Activated naive CD8-positive, alpha-beta T cell treated with anti-CD3 and anti-CD28 coated beads for 36 hours (primary cell): ENCODE results near the gene ZBTB47. TPM values are rescaled to one million over a fixed set of nuclear protein-coding genes. Genes with fewer than 3 reads are reported as not detected.

Source experiments
- DNase-seq: peaks from one replicate; pipeline ENCODE4 v3.0.0; 2021
- H3K27ac Mint-ChIP-seq: one replicate; pipeline ENCODE4 v1.8.0; 2022; ENCODE audit warnings: mild to moderate bottlenecking, moderate library complexity, mixed read lengths
- H3K27me3 Mint-ChIP-seq: one replicate; pipeline ENCODE4 v1.8.0; 2022; ENCODE audit warnings: mild to moderate bottlenecking, mixed read lengths
- H3K36me3 Mint-ChIP-seq: one replicate; pipeline ENCODE4 v1.8.0; 2021; ENCODE audit warnings: mild to moderate bottlenecking, mixed read lengths
- H3K4me1 Mint-ChIP-seq: one replicate; pipeline ENCODE4 v1.8.0; 2021; ENCODE audit warnings: mixed read lengths
- H3K4me3 Mint-ChIP-seq: one replicate; pipeline ENCODE4 v1.8.0; 2022; ENCODE audit warnings: mild to moderate bottlenecking, moderate library complexity, mixed read lengths
- H3K9me3 Mint-ChIP-seq: one replicate; pipeline ENCODE4 v1.8.0; 2022; ENCODE audit warnings: mixed read lengths
- total RNA-seq, 2 experiments: library from RNA; stranded (reverse); gene quantifications; one replicate each; pipeline ENCODE4 v1.2.3, GENCODE V29; 2021

The ZBTB47 gene
- total RNA-seq, 2 experiments from 2014 or later, result 0.68 to 0.87 TPM

GRCh38 chr3:42667096-42667522 lies 13.6 kb downstream of the ZBTB47 start:
- no peaks in the 10 kb centered on the region for H3K36me3 Mint-ChIP-seq
- no peak overlapping the region for H3K4me3 Mint-ChIP-seq
- no peaks in the 10 kb centered on the region for H3K27me3 Mint-ChIP-seq
- no peaks in the 10 kb centered on the region for H3K9me3 Mint-ChIP-seq
- H3K27ac Mint-ChIP-seq, result peak overlapping the region; percentile 25
- no peaks in the 10 kb centered on the region for H3K4me1 Mint-ChIP-seq
- DNase-seq, result no peak

- no peak overlapping the region for H3K27ac Mint-ChIP-seq
- no peak overlapping the region for H3K4me3 Mint-ChIP-seq
- no peaks in the 10 kb centered on the region for H3K36me3 Mint-ChIP-seq
- DNase-seq, result no peak
- H3K9me3 Mint-ChIP-seq, result no peaks in the 10 kb centered on the region
- H3K27me3 Mint-ChIP-seq, result no peaks in the 10 kb centered on the region
- H3K4me1 Mint-ChIP-seq, result no peaks in the 10 kb centered on the region
Observed at GRCh38 chr3:42667523-42668412, 14.3 kb downstream of the ZBTB47 start.

GRCh38 chr3:42668413-42668760 lies 14.9 kb downstream of the ZBTB47 start:
- no peaks in the 10 kb centered on the region for H3K27me3 Mint-ChIP-seq

GRCh38 chr3:42668793-42669217 lies 15.3 kb downstream of the ZBTB47 start:
- H3K9me3 Mint-ChIP-seq, result no peaks in the 10 kb centered on the region

More at GRCh38 chr3:42668413-42668760, 14.9 kb downstream of the ZBTB47 start:
- no peaks in the 10 kb centered on the region for H3K36me3 Mint-ChIP-seq
- no peaks in the 10 kb centered on the region for H3K9me3 Mint-ChIP-seq
- no peak overlapping the region for H3K27ac Mint-ChIP-seq
- no peak for DNase-seq
- no peak overlapping the region for H3K4me3 Mint-ChIP-seq
- H3K4me1 Mint-ChIP-seq, result no peaks in the 10 kb centered on the region

GRCh38 chr3:42670051-42670576 lies 16.6 kb downstream of the ZBTB47 start:
- Mint-ChIP-seq H3K27ac (no peak overlapping the region), H3K4me1 (no peaks in the 10 kb centered on the region), H3K36me3 (no peaks in the 10 kb centered on the region), H3K27me3 (no peaks in the 10 kb centered on the region), H3K9me3 (no peaks in the 10 kb centered on the region), H3K4me3 (no peak overlapping the region)
- no peak for DNase-seq

More at GRCh38 chr3:42668793-42669217, 15.3 kb downstream of the ZBTB47 start:
- H3K36me3 Mint-ChIP-seq, result no peaks in the 10 kb centered on the region
- no peak for DNase-seq
- no peak overlapping the region for H3K4me3 Mint-ChIP-seq
- H3K4me1 Mint-ChIP-seq, result no peaks in the 10 kb centered on the region
- no peak overlapping the region for H3K27ac Mint-ChIP-seq
- no peaks in the 10 kb centered on the region for H3K27me3 Mint-ChIP-seq

GRCh38 chr3:42670670-42671069 lies 17.2 kb downstream of the ZBTB47 start:
- DNase-seq, result no peak
- Mint-ChIP-seq H3K27me3 (no peaks in the 10 kb centered on the region), H3K4me3 (no peak overlapping the region), H3K36me3 (no peaks in the 10 kb centered on the region), H3K4me1 (no peaks in the 10 kb centered on the region), H3K9me3 (no peaks in the 10 kb centered on the region), H3K27ac (no peak overlapping the region)

GRCh38 chr3:42672515-42672914 lies 19.0 kb downstream of the ZBTB47 start:
- Mint-ChIP-seq H3K36me3 (no peaks in the 10 kb centered on the region), H3K9me3 (peaks cover 9% of the 10 kb centered on the region)

GRCh38 chr3:42673082-42673481 lies 19.6 kb downstream of the ZBTB47 start:
- no peaks in the 10 kb centered on the region for H3K4me1 Mint-ChIP-seq
- no peaks in the 10 kb centered on the region for H3K36me3 Mint-ChIP-seq
- no peaks in the 10 kb centered on the region for H3K27me3 Mint-ChIP-seq

More at GRCh38 chr3:42672515-42672914, 19.0 kb downstream of the ZBTB47 start:
- Mint-ChIP-seq H3K4me3 (no peak overlapping the region), H3K27ac (no peak overlapping the region), H3K27me3 (no peaks in the 10 kb centered on the region), H3K4me1 (no peaks in the 10 kb centered on the region)
- no peak for DNase-seq

GRCh38 chr3:42674146-42674545 lies 20.6 kb downstream of the ZBTB47 start:
- Mint-ChIP-seq H3K9me3 (peaks cover 20% of the 10 kb centered on the region), H3K27ac (no peak overlapping the region), H3K4me3 (no peak overlapping the region), H3K27me3 (no peaks in the 10 kb centered on the region), H3K4me1 (no peaks in the 10 kb centered on the region), H3K36me3 (no peaks in the 10 kb centered on the region)
- DNase-seq, result no peak

More at GRCh38 chr3:42673082-42673481, 19.6 kb downstream of the ZBTB47 start:
- no peak for DNase-seq
- Mint-ChIP-seq H3K9me3 (peaks cover 12% of the 10 kb centered on the region), H3K27ac (no peak overlapping the region), H3K4me3 (no peak overlapping the region)

GRCh38 chr3:42675909-42676308 lies 22.4 kb downstream of the ZBTB47 start:
- H3K27me3 Mint-ChIP-seq, result no peaks in the 10 kb centered on the region
- H3K4me1 Mint-ChIP-seq, result no peaks in the 10 kb centered on the region
- H3K27ac Mint-ChIP-seq, result no peak overlapping the region
- DNase-seq, result no peak
- H3K4me3 Mint-ChIP-seq, result no peak overlapping the region
- H3K9me3 Mint-ChIP-seq, result peaks cover 20% of the 10 kb centered on the region
- H3K36me3 Mint-ChIP-seq, result no peaks in the 10 kb centered on the region

- Mint-ChIP-seq H3K4me3 (no peak overlapping the region), H3K36me3 (no peaks in the 10 kb centered on the region), H3K27ac (no peak overlapping the region), H3K27me3 (peaks cover 4% of the 10 kb centered on the region), H3K9me3 (peaks cover 20% of the 10 kb centered on the region), H3K4me1 (no peaks in the 10 kb centered on the region)
- DNase-seq, result no peak
Observed at GRCh38 chr3:42678447-42678846, 24.9 kb downstream of the ZBTB47 start.

GRCh38 chr3:42680271-42680670 lies 26.8 kb downstream of the ZBTB47 start:
- Mint-ChIP-seq H3K27ac (no peak overlapping the region), H3K9me3 (peaks cover 20% of the 10 kb centered on the region), H3K27me3 (peaks cover 15% of the 10 kb centered on the region), H3K4me3 (no peak overlapping the region), H3K36me3 (no peaks in the 10 kb centered on the region), H3K4me1 (peaks cover 3% of the 10 kb centered on the region)
- DNase-seq, result no peak

GRCh38 chr3:42680806-42681205 lies 27.3 kb downstream of the ZBTB47 start:
- H3K9me3 Mint-ChIP-seq, result peaks cover 20% of the 10 kb centered on the region

GRCh38 chr3:42681361-42682038 lies 28.0 kb downstream of the ZBTB47 start:
- Mint-ChIP-seq H3K27ac (no peak overlapping the region), H3K27me3 (peaks cover 25% of the 10 kb centered on the region), H3K9me3 (peaks cover 13% of the 10 kb centered on the region), H3K4me1 (peaks cover 5% of the 10 kb centered on the region), H3K4me3 (no peak overlapping the region), H3K36me3 (no peaks in the 10 kb centered on the region)
- DNase-seq, result no peak

More at GRCh38 chr3:42680806-42681205, 27.3 kb downstream of the ZBTB47 start:
- H3K4me3 Mint-ChIP-seq, result no peak overlapping the region
- DNase-seq, result no peak
- no peak overlapping the region for H3K27ac Mint-ChIP-seq
- H3K27me3 Mint-ChIP-seq, result peaks cover 18% of the 10 kb centered on the region
- H3K36me3 Mint-ChIP-seq, result no peaks in the 10 kb centered on the region
- H3K4me1 Mint-ChIP-seq, result peaks cover 4% of the 10 kb centered on the region
